ENCODE data around the gene MFAP2.

Gene MFAP2

GRCh38 chr1:16980473-16981268 lies at the start of gene MFAP2:
MFAP2 (minus strand) TSS chr1:16980620; CDS start chr1:16978273, 2,347 bp downstream.
- DNase-seq = no peak

GRCh38 chr1:17030206-17030605 lies 49.8 kb upstream of the MFAP2 start:
- no peak for DNase-seq

GRCh38 chr1:17028662-17029188 lies 48.3 kb upstream of the MFAP2 start:
- DNase-seq = no peak

- no peak for DNase-seq
Observed at GRCh38 chr1:17027900-17028299, 47.5 kb upstream of the MFAP2 start.

- DNase-seq = no peak
Observed at GRCh38 chr1:17027403-17027802, 47.0 kb upstream of the MFAP2 start.

- no peak for DNase-seq
Observed at GRCh38 chr1:17024721-17025120, 44.3 kb upstream of the MFAP2 start.

GRCh38 chr1:17023573-17023972 lies 43.2 kb upstream of the MFAP2 start:
- DNase-seq = no peak

GRCh38 chr1:17023102-17023501 lies 42.7 kb upstream of the MFAP2 start:
- DNase-seq = no peak

- DNase-seq = peak in 3 of 58 donors; percentile 12 to 25 (median 22)
Observed at GRCh38 chr1:17021896-17022295, 41.5 kb upstream of the MFAP2 start.

- DNase-seq = no peak
Observed at GRCh38 chr1:17020502-17020901, 40.1 kb upstream of the MFAP2 start.

GRCh38 chr1:17018849-17019248 lies 38.4 kb upstream of the MFAP2 start:
- no peak for DNase-seq

- no peak for DNase-seq
Observed at GRCh38 chr1:17017435-17017834, 37.0 kb upstream of the MFAP2 start.

- DNase-seq = no peak
Observed at GRCh38 chr1:17016317-17016661, 35.9 kb upstream of the MFAP2 start.

GRCh38 chr1:17014671-17015567 lies 34.5 kb upstream of the MFAP2 start:
- no peak for DNase-seq

GRCh38 chr1:17013491-17014320 lies 33.3 kb upstream of the MFAP2 start:
- DNase-seq = peak in 2 of 58 donors; percentile 6 to 17

GRCh38 chr1:17012775-17013490 lies 32.5 kb upstream of the MFAP2 start:
- DNase-seq = no peak

GRCh38 chr1:17011439-17012307 lies 31.3 kb upstream of the MFAP2 start, which contains the start of gene ATP13A2:
ATP13A2 (minus strand) TSS chr1:17011928; CDS start chr1:17011738, 190 bp downstream.
- DNase-seq = peak; percentile 16 to 94 (median 73)

- DNase-seq = no peak
Observed at GRCh38 chr1:17011092-17011438, 30.6 kb upstream of the MFAP2 start.

GRCh38 chr1:17009706-17010105 lies 29.3 kb upstream of the MFAP2 start:
- DNase-seq = no peak
